Measurements from ENCODE around the gene GBP1. TPM values are rescaled to one million over a fixed set of nuclear protein-coding genes. Genes with fewer than 3 reads are reported as not detected.
"Not testable (repeated sequence)": the region's sequence is repeated elsewhere in the genome, so short reads cannot be mapped to it uniquely, and the experiment has no call there.

Gene GBP1
- total RNA-seq, 1 donor from 2014 or later = 17.4 TPM

- Histone ChIP-seq H3K9me3 (no peaks in the 10 kb centered on the region), H3K36me3 (peaks cover 0 to 9% of the 10 kb centered on the region in 2 donors), H3K4me3 (no peak overlapping the region), H3K27ac (no peak overlapping the region), H3K4me1 (no peaks in the 10 kb centered on the region), H3K27me3 (no peaks in the 10 kb centered on the region)
- DNase-seq (ENCODE audit: extremely low spot score in 2 of 2) = no peak
- intact Hi-C loops (cut with DNase I) = no loop called here
- no peak for TF ChIP-seq CTCF (IDR thresholded peaks at IDR 0.05)
- no peak for TF ChIP-seq POLR2AphosphoS5 (IDR thresholded peaks at IDR 0.05; ENCODE audit: insufficient read depth in 1 of 2, low read depth in 1 of 2)
- TF ChIP-seq POLR2A (IDR thresholded peaks at IDR 0.05) = no peak
Measured at GRCh38 chr1:89047734-89048133, 17.3 kb downstream of the GBP1 start.

- H3K27ac ChIP-seq; DNase-seq (ENCODE audit: extremely low spot score in 2 of 2); H3K4me1 ChIP-seq; intact Hi-C loops (cut with DNase I); H3K27me3 ChIP-seq; H3K4me3 ChIP-seq; H3K36me3 ChIP-seq; H3K9me3 ChIP-seq: not testable (repeated sequence)
Measured at GRCh38 chr1:89046318-89047183, 18.5 kb downstream of the GBP1 start.

GRCh38 chr1:89044970-89045721 lies 19.9 kb downstream of the GBP1 start:
- Histone ChIP-seq H3K36me3 (no peaks in the 10 kb centered on the region), H3K9me3 (no peaks in the 10 kb centered on the region), H3K27ac (no peak overlapping the region), H3K4me3 (no peak overlapping the region), H3K4me1 (no peaks in the 10 kb centered on the region), H3K27me3 (no peaks in the 10 kb centered on the region)
- no peak for DNase-seq (ENCODE audit: extremely low spot score in 2 of 2)
- TF ChIP-seq POLR2AphosphoS5 (IDR thresholded peaks at IDR 0.05; ENCODE audit: insufficient read depth in 1 of 2, low read depth in 1 of 2) (no peak), POLR2A (IDR thresholded peaks at IDR 0.05) (no peak), CTCF (IDR thresholded peaks at IDR 0.05) (no peak)
- intact Hi-C loops (cut with DNase I) = no loop called here

- no peaks in the 10 kb centered on the region for H3K4me1 ChIP-seq
- DNase-seq (ENCODE audit: extremely low spot score in 2 of 2) = no peak
- no peak overlapping the region for H3K4me3 ChIP-seq
- intact Hi-C loops (cut with DNase I) = no loop called here
- no peak for TF ChIP-seq CTCF (IDR thresholded peaks at IDR 0.05)
- TF ChIP-seq POLR2AphosphoS5 (IDR thresholded peaks at IDR 0.05; ENCODE audit: insufficient read depth in 1 of 2, low read depth in 1 of 2) = no peak
- no peak for TF ChIP-seq POLR2A (IDR thresholded peaks at IDR 0.05)
- no peaks in the 10 kb centered on the region for H3K9me3 ChIP-seq
- no peaks in the 10 kb centered on the region for H3K36me3 ChIP-seq
- H3K27ac ChIP-seq = no peak overlapping the region
- H3K27me3 ChIP-seq = no peaks in the 10 kb centered on the region
Measured at GRCh38 chr1:89043940-89044339, 21.1 kb downstream of the GBP1 start.

- Histone ChIP-seq H3K36me3 (no peaks in the 10 kb centered on the region), H3K9me3 (no peaks in the 10 kb centered on the region), H3K27me3 (no peaks in the 10 kb centered on the region), H3K4me1 (no peaks in the 10 kb centered on the region), H3K4me3 (no peak overlapping the region), H3K27ac (no peak overlapping the region)
- TF ChIP-seq CTCF (IDR thresholded peaks at IDR 0.05) = no peak
- no peak for TF ChIP-seq POLR2A (IDR thresholded peaks at IDR 0.05)
- no peak for TF ChIP-seq POLR2AphosphoS5 (IDR thresholded peaks at IDR 0.05; ENCODE audit: insufficient read depth in 1 of 2, low read depth in 1 of 2)
- intact Hi-C loops (cut with DNase I) = no loop called here
- no peak for DNase-seq (ENCODE audit: extremely low spot score in 2 of 2)
Measured at GRCh38 chr1:89042491-89042890, 22.5 kb downstream of the GBP1 start.
